DOHH2 (cell line): ENCODE results near the gene TPH2.

Experiments used
- EZH2phosphoT487 ChIP-seq: fragments of 200-600 bp; sonication (generic); IDR thresholded peaks from 2 replicates; pipeline ENCODE4 v1.6.1; 2017; ENCODE audit warnings: borderline replicate concordance, mild to moderate bottlenecking, antibody characterized with exemption, low read length, moderate library complexity, mixed read lengths
- TF ChIP-seq, protein P1 (sequence below): fragments of 200-600 bp; sonication (generic); IDR thresholded peaks from one replicate; pipeline ENCODE4 v1.5.1; 2014; ENCODE audit warnings: antibody characterized with exemption, mild to moderate bottlenecking, low read depth, low read length; ENCODE audit not compliant: poor library complexity, severe bottlenecking

DNA sequence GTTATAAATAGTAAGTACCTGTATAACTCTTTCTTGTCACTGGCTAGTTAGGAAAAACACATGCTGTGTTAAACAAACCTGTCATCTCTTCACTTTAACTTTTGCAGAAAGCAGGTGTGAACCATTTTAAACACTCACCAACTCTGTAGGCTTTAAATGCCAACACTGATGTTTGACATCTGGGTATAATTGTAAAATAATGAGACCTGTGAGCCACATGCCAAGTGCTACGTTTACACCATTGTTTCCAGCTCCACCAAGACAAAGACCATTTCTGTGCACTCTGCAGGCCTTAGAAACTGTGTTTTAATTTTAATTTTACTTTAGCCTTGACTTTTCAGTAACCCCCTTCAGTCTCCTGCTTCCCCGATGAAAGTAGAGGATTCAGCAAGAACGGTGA is 11.0 kb downstream of the TPH2 start:
- TF ChIP-seq, protein P1, sequence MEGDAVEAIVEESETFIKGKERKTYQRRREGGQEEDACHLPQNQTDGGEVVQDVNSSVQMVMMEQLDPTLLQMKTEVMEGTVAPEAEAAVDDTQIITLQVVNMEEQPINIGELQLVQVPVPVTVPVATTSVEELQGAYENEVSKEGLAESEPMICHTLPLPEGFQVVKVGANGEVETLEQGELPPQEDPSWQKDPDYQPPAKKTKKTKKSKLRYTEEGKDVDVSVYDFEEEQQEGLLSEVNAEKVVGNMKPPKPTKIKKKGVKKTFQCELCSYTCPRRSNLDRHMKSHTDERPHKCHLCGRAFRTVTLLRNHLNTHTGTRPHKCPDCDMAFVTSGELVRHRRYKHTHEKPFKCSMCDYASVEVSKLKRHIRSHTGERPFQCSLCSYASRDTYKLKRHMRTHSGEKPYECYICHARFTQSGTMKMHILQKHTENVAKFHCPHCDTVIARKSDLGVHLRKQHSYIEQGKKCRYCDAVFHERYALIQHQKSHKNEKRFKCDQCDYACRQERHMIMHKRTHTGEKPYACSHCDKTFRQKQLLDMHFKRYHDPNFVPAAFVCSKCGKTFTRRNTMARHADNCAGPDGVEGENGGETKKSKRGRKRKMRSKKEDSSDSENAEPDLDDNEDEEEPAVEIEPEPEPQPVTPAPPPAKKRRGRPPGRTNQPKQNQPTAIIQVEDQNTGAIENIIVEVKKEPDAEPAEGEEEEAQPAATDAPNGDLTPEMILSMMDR, result no peak
- TF ChIP-seq EZH2phosphoT487, result no peak
